Sigmoid colon (tissue), 4 donors: ENCODE data around the gene NRN1.

ENCODE experiments used
- EP300 ChIP-seq, 4 donors: sonication (generic); formaldehyde crosslinking; IDR thresholded peaks; one replicate each; pipeline ENCODE4 v1.6.1; 2017; ENCODE audit warnings: antibody characterized with exemption in 4 of 4
- POLR2A ChIP-seq, 2 donors: fragments of 450-650 bp; IDR thresholded peaks; one replicate each; pipeline ENCODE4 v1.6.1; 2016; ENCODE audit warnings: antibody characterized with exemption in 2 of 2, mild to moderate bottlenecking in 2 of 2, moderate library complexity in 2 of 2
- TF ChIP-seq, protein P1 (sequence below), 4 experiments: fragments of 450-650 bp in 3 of 4; fragments of 200-600 bp in 1 of 4; IDR thresholded peaks; one replicate each; pipeline ENCODE4 v1.5.1; 2016 to 2019; ENCODE audit warnings: antibody characterized with exemption in 4 of 4, mild to moderate bottlenecking in 3 of 4, moderate library complexity in 2 of 4

DNA sequence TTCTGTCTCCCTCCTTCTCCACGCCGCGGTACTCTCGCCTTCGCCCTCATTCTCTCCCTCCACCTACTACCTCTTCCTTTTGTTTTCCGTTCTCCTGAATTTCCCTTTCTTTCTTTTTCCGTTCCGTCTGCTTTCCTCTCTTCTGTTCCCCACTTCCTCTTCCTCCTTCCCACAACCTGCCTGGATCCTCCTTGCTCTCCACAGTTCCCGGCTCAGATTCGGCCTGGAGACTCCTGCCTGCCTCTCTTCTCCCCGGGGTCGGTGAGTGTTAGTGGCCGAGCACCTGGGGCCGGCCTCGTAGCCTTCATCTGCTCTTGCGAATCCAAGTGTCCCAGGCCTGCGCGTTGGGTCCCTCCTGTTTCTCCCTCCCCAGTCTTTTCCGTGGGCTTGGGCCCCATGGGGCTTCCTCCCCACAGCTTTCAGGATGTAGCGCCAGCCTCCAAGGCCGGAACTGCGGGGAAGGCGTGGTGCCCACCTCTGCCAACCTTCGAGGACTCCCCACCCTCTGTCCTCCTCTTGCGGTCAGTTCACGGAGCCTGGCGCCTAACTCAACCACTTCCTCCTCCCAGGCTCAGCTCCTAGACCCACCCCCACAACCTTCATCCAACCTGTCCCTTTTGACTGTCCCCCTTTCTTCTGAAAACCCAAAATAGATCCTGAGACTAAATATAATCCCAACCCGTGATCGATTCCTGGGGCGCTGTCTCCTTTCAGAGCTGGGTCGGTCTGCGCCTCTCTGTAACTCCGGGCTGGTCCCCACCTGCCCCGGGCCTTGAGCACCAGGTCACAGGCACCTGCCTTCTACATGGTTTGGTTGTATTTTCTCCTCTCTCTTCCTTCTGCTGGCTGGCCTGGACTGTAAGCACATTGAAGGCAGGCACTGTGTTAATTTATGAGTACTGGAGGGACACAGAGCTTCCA is 6.8 kb downstream of the NRN1 start:
- TF ChIP-seq, protein P1, sequence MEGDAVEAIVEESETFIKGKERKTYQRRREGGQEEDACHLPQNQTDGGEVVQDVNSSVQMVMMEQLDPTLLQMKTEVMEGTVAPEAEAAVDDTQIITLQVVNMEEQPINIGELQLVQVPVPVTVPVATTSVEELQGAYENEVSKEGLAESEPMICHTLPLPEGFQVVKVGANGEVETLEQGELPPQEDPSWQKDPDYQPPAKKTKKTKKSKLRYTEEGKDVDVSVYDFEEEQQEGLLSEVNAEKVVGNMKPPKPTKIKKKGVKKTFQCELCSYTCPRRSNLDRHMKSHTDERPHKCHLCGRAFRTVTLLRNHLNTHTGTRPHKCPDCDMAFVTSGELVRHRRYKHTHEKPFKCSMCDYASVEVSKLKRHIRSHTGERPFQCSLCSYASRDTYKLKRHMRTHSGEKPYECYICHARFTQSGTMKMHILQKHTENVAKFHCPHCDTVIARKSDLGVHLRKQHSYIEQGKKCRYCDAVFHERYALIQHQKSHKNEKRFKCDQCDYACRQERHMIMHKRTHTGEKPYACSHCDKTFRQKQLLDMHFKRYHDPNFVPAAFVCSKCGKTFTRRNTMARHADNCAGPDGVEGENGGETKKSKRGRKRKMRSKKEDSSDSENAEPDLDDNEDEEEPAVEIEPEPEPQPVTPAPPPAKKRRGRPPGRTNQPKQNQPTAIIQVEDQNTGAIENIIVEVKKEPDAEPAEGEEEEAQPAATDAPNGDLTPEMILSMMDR (IDR thresholded peaks at IDR 0.05): no peak
- no peak for TF ChIP-seq POLR2A (IDR thresholded peaks at IDR 0.05)
- TF ChIP-seq EP300 (IDR thresholded peaks at IDR 0.05): no peak
